Tibial nerve (tissue), 4 donors: ENCODE results near the gene CSNK1G1.

Source experiments
- CTCF ChIP-seq, 5 experiments: fragments of 200-600 bp in 3 of 5; fragments of 450-650 bp in 2 of 5; sonication (generic) in 3 of 5; IDR thresholded peaks; one replicate each; pipeline ENCODE4 v1.5.1; 2016 to 2019; ENCODE audit warnings: antibody characterized with exemption in 5 of 5, mild to moderate bottlenecking in 3 of 5, moderate library complexity in 2 of 5
- EP300 ChIP-seq, 2 donors: sonication (generic); formaldehyde crosslinking; IDR thresholded peaks; one replicate each; pipeline ENCODE4 v1.6.1; 2017; ENCODE audit warnings: antibody characterized with exemption in 2 of 2, mild to moderate bottlenecking in 1 of 2
- POLR2A ChIP-seq, 2 donors: fragments of 450-650 bp; IDR thresholded peaks; one replicate each; pipeline ENCODE4 v1.6.1; 2017; ENCODE audit warnings: antibody characterized with exemption in 2 of 2, mild to moderate bottlenecking in 2 of 2, moderate library complexity in 2 of 2

DNA sequence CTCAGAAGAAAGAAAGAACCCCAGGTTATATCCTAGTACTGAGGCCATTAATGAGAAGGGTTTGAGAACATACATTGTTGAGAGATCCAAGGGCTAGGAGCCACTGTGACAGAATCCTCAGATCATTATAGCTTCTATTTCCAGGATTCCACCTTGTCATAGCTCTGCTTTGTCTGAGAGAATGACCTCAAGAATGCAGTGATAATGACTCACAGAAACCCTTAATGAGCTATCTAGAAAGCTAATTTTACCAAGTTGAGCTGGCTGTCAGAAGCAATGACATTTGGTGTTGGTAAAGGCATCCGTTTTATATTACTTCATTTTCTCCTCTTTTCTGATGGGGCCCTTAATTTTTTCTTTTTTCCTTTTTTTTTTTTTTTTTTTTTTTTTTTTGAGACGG, 42.6 kb upstream of the CSNK1G1 start:
- TF ChIP-seq CTCF (IDR thresholded peaks at IDR 0.05) (no peak), POLR2A (IDR thresholded peaks at IDR 0.05) (no peak), EP300 (IDR thresholded peaks at IDR 0.05) (no peak)
